ENCODE results near the gene UNC13D.

UNC13D gene

GRCh38 chr17:75835654-75835987, 8.6 kb downstream of the UNC13D start:
- ATAC-seq (ENCODE audit: low read depth) (no peak), DNase-seq (ENCODE audit: low spot score) (no peak)
- no peaks in the 10 kb centered on the region for H3K36me3 ChIP-seq (ENCODE audit: low read depth)
- H3K27ac ChIP-seq (ENCODE audit: poor library complexity, severe bottlenecking), result no peak overlapping the region
- peaks cover 10% of the 10 kb centered on the region for H3K4me1 ChIP-seq (ENCODE audit: insufficient read depth, poor library complexity, severe bottlenecking)
- no peaks in the 10 kb centered on the region for H3K27me3 ChIP-seq (ENCODE audit: insufficient read depth, poor library complexity, severe bottlenecking)
- no peak for TF ChIP-seq CTCF (IDR thresholded peaks at IDR 0.05; ENCODE audit: poor library complexity, severe bottlenecking)
- H3K4me3 ChIP-seq (ENCODE audit: severe bottlenecking), result no peak overlapping the region
- H3K9me3 ChIP-seq (ENCODE audit: severe bottlenecking), result no peaks in the 10 kb centered on the region

- peaks cover 10% of the 10 kb centered on the region for H3K4me1 ChIP-seq (ENCODE audit: insufficient read depth, poor library complexity, severe bottlenecking)
- H3K27ac ChIP-seq (ENCODE audit: poor library complexity, severe bottlenecking), result no peak overlapping the region
- TF ChIP-seq CTCF (IDR thresholded peaks at IDR 0.05; ENCODE audit: poor library complexity, severe bottlenecking), result no peak
- DNase-seq (ENCODE audit: low spot score) (no peak), ATAC-seq (ENCODE audit: low read depth) (no peak)
- no peaks in the 10 kb centered on the region for H3K9me3 ChIP-seq (ENCODE audit: severe bottlenecking)
- no peak overlapping the region for H3K4me3 ChIP-seq (ENCODE audit: severe bottlenecking)
- H3K36me3 ChIP-seq (ENCODE audit: low read depth), result no peaks in the 10 kb centered on the region
- H3K27me3 ChIP-seq (ENCODE audit: insufficient read depth, poor library complexity, severe bottlenecking), result no peaks in the 10 kb centered on the region
These were observed 9.1 kb downstream of the UNC13D start for GRCh38 chr17:75834928-75835653.

GRCh38 chr17:75834279-75834920, 9.8 kb downstream of the UNC13D start:
- no peak for TF ChIP-seq CTCF (IDR thresholded peaks at IDR 0.05; ENCODE audit: poor library complexity, severe bottlenecking)
- Histone ChIP-seq H3K27me3 (ENCODE audit: insufficient read depth, poor library complexity, severe bottlenecking) (no peaks in the 10 kb centered on the region), H3K9me3 (ENCODE audit: severe bottlenecking) (no peaks in the 10 kb centered on the region), H3K4me1 (ENCODE audit: insufficient read depth, poor library complexity, severe bottlenecking) (peaks cover 10% of the 10 kb centered on the region), H3K4me3 (ENCODE audit: severe bottlenecking) (no peak overlapping the region), H3K36me3 (ENCODE audit: low read depth) (no peaks in the 10 kb centered on the region), H3K27ac (ENCODE audit: poor library complexity, severe bottlenecking) (no peak overlapping the region)
- DNase-seq (ENCODE audit: low spot score) (no peak), ATAC-seq (ENCODE audit: low read depth) (no peak)

- no peak for DNase-seq (ENCODE audit: low spot score)
- peaks cover 10% of the 10 kb centered on the region for H3K4me1 ChIP-seq (ENCODE audit: insufficient read depth, poor library complexity, severe bottlenecking)
- 0 out of 3 replicates have a peak, but pooled peaks have one; percentile 3 for ATAC-seq (ENCODE audit: low read depth)
- no peak overlapping the region for H3K4me3 ChIP-seq (ENCODE audit: severe bottlenecking)
- H3K36me3 ChIP-seq (ENCODE audit: low read depth), result no peaks in the 10 kb centered on the region
- H3K27me3 ChIP-seq (ENCODE audit: insufficient read depth, poor library complexity, severe bottlenecking), result no peaks in the 10 kb centered on the region
- TF ChIP-seq CTCF (IDR thresholded peaks at IDR 0.05; ENCODE audit: poor library complexity, severe bottlenecking), result no peak
- no peaks in the 10 kb centered on the region for H3K9me3 ChIP-seq (ENCODE audit: severe bottlenecking)
- peak overlapping the region; percentile 39 for H3K27ac ChIP-seq (ENCODE audit: poor library complexity, severe bottlenecking)
These were observed 11.4 kb downstream of the UNC13D start for GRCh38 chr17:75832652-75833400.
